Pons (tissue), 1 donor: Measurements from ENCODE around the gene INTS1.

Experiments used
- DNase-seq: peaks from one replicate; pipeline ENCODE4 v3.0.0-alpha.2; 2016; ENCODE audit warnings: low spot score

The INTS1 gene

GRCh38 chr7:1431634-1432380, 72.4 kb downstream of the INTS1 start:
- DNase-seq = no peak

- no peak for DNase-seq
These were observed 73.0 kb downstream of the INTS1 start for GRCh38 chr7:1431226-1431625.

GRCh38 chr7:1430056-1430845, 73.9 kb downstream of the INTS1 start:
- no peak for DNase-seq

- no peak for DNase-seq
These were observed 75.2 kb downstream of the INTS1 start for GRCh38 chr7:1428941-1429501.

- DNase-seq = no peak
These were observed 77.0 kb downstream of the INTS1 start for GRCh38 chr7:1427064-1427657.

GRCh38 chr7:1426474-1426873, 77.7 kb downstream of the INTS1 start:
- DNase-seq = no peak

GRCh38 chr7:1425292-1426136, 78.7 kb downstream of the INTS1 start:
- DNase-seq = no peak

GRCh38 chr7:1424041-1424440, 80.1 kb downstream of the INTS1 start:
- DNase-seq = no peak

DNA sequence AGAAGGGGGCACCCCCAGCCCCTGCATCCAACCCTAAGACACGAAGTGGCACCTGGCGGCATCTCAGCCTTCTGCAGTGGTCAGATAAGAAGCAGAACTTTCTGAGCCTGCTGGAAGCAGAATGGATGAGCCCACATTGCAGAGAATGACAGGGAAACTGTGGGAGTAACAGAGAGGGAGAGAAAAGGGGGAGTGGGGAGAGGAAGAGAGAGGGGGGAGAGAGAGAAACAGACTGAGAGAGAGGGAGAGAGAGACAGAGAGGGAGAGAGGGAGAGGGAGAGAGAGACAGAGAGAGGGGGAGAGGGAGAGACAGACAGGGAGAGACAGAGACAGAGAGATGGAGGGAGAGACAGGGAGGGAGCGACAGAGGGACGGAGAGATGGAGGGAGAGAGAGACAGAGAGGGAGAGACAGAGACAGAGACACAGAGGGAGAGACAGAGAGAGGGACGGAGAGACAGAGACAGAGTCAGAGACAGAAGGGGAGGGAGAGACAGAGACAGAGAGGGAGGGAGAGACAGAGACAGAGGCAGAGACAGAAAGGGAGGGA, 80.9 kb downstream of the INTS1 start:
- no peak for DNase-seq

GRCh38 chr7:1422512-1423263, 81.5 kb downstream of the INTS1 start:
- DNase-seq = no peak

DNA sequence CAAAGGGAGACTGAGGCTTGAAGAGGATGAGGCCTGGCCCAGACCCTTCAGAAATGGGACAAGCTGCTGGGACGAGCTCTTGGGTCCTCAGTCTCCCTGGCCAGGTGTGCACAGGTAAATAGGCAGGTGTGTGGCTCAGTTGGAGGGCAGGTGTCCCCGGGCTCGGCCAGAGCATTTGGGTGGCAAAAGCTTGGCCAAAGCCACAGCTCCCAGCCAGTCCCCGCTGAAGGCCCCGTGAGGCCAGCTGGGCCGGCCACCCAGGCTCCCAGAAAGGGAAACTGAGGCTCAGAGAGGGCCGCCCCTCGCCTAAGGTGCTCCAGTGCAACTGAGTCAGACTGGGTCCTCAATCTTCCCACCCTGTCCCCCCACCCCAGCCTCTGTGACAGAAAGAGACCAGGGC, 82.2 kb downstream of the INTS1 start:
- no peak for DNase-seq

- DNase-seq = no peak
These were observed 83.0 kb downstream of the INTS1 start for GRCh38 chr7:1421020-1421790.
